Breast epithelium (tissue), 3 donors: ENCODE data around the gene DUSP3.

Experiments
- POLR2A ChIP-seq: fragments of 450-650 bp; IDR thresholded peaks from one replicate; pipeline ENCODE4 v1.6.1; 2016; ENCODE audit warnings: antibody characterized with exemption, mild to moderate bottlenecking, moderate library complexity
- POLR2AphosphoS5 ChIP-seq, 3 donors: sonication (generic); formaldehyde crosslinking; IDR thresholded peaks; one replicate each; pipeline ENCODE4 v1.6.1; 2017; ENCODE audit warnings: antibody characterized with exemption in 3 of 3
- TF ChIP-seq, protein P1 (sequence below), 3 donors: fragments of 450-650 bp; IDR thresholded peaks; one replicate each; pipeline ENCODE4 v1.5.1; 2016 to 2017; ENCODE audit warnings: antibody characterized with exemption in 3 of 3, mild to moderate bottlenecking in 3 of 3, moderate library complexity in 3 of 3

- TF ChIP-seq POLR2A (no peak), POLR2AphosphoS5 (IDR thresholded peaks at IDR 0.05) (no peak)
- TF ChIP-seq, protein P1, sequence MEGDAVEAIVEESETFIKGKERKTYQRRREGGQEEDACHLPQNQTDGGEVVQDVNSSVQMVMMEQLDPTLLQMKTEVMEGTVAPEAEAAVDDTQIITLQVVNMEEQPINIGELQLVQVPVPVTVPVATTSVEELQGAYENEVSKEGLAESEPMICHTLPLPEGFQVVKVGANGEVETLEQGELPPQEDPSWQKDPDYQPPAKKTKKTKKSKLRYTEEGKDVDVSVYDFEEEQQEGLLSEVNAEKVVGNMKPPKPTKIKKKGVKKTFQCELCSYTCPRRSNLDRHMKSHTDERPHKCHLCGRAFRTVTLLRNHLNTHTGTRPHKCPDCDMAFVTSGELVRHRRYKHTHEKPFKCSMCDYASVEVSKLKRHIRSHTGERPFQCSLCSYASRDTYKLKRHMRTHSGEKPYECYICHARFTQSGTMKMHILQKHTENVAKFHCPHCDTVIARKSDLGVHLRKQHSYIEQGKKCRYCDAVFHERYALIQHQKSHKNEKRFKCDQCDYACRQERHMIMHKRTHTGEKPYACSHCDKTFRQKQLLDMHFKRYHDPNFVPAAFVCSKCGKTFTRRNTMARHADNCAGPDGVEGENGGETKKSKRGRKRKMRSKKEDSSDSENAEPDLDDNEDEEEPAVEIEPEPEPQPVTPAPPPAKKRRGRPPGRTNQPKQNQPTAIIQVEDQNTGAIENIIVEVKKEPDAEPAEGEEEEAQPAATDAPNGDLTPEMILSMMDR (IDR thresholded peaks at IDR 0.05), result no peak
Measured at GRCh38 chr17:43822570-43823190, 43.9 kb upstream of the DUSP3 start.
